Esophagus (tissue), 2 donors: ENCODE results near the gene KRTAP10-4. TPM values are rescaled to one million over a fixed set of nuclear protein-coding genes. Genes with fewer than 3 reads are reported as not detected.
"Not testable (repeated sequence)": the region's sequence is repeated elsewhere in the genome, so short reads cannot be mapped to it uniquely, and the experiment has no call there.

ENCODE experiments used
- H3K27ac ChIP-seq, 2 donors: one replicate each; pipeline ENCODE4 v1.5.1; 2013; ENCODE audit warnings: low read depth in 2 of 2, mild to moderate bottlenecking in 2 of 2, inconsistent platforms in 1 of 2, low read length in 1 of 2, moderate library complexity in 1 of 2
- H3K27me3 ChIP-seq, 2 donors: one replicate each; pipeline ENCODE4 v1.6.1; 2013; ENCODE audit warnings: low read length in 2 of 2, control low read depth in 1 of 2, mild to moderate bottlenecking in 1 of 2; ENCODE audit not compliant: insufficient read depth in 2 of 2, control insufficient read depth in 1 of 2
- H3K36me3 ChIP-seq, 2 donors: one replicate each; pipeline ENCODE4 v1.6.1; 2013; ENCODE audit warnings: low read length in 1 of 2; ENCODE audit not compliant: control insufficient read depth in 2 of 2, insufficient read depth in 2 of 2
- H3K4me1 ChIP-seq, 2 donors: one replicate each; pipeline ENCODE4 v1.6.1; 2013; ENCODE audit warnings: low read length in 1 of 2; ENCODE audit not compliant: control insufficient read depth in 2 of 2, insufficient read depth in 2 of 2
- H3K4me3 ChIP-seq, 2 donors: one replicate each; pipeline ENCODE4 v1.5.1; 2013; ENCODE audit warnings: low read length in 2 of 2, mild to moderate bottlenecking in 2 of 2, low read depth in 1 of 2, moderate library complexity in 1 of 2
- H3K9me3 ChIP-seq, 2 donors: one replicate each; pipeline ENCODE4 v1.6.1; 2013; ENCODE audit warnings: mild to moderate bottlenecking in 2 of 2, low read depth in 1 of 2, low read length in 1 of 2, moderate library complexity in 1 of 2; ENCODE audit not compliant: control insufficient read depth in 2 of 2, insufficient read depth in 1 of 2
- WGBS, 2 donors: extraction: QIAGEN DNeasy Blood & Tissue Kit; methylation state at CpG; one replicate each; pipeline ENCODE4 v1.1.7; 2013; 5-methylcytosine and 5-hydroxymethylcytosine counted together
- polyA plus RNA-seq, 2 donors: library from polyadenylated mRNA; stranded (reverse); fragments of 200-250 nt; gene quantifications; one replicate each; pipeline ENCODE4 v1.2.3, GENCODE V29; 2013
- donor health status: healthy with polysubstance abuse.
- donor health status: Bipolar disorder and iron deficiency.

KRTAP10-4 gene
- polyA plus RNA-seq, 2 donors, result not detected

DNA sequence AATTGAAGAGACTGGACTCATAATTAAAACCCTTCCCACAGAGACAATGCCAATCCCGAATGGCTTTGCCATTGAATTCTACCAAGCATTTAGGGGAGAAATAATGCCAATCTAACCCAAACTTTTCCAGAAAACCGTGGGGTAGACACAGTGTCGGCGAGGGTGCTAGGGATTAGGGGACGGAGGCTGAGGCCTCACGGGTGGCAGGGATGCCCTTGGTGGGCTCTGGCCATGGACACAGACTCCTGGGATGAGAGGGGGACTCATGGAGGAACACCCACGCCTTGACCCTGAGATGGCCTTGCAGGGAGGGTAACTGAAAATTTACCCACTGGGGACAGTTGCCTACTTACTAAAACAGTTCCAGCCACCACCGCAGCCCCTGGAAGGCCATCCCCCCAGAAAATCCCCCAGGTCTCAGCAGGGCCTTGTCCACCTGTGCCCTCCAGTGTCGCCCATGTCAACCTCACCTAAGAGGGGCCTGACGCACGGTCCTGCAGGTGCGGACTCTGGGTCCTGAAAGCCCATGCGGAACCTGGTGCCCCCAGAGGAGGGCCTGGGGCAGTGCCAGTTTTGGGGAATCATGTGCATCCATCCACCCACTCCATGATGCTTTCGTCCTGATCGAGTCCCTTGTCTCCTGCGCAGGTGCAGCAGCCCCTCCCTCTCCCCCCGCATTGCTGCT, 5.0 kb downstream of the KRTAP10-4 start:
- Histone ChIP-seq H3K27me3 (no peaks in the 10 kb centered on the region), H3K4me3 (no peak overlapping the region), H3K36me3 (no peaks in the 10 kb centered on the region), H3K27ac (no peak overlapping the region), H3K4me1 (no peaks in the 10 kb centered on the region), H3K9me3 (peaks cover 9 to 25% of the 10 kb centered on the region in 2 donors)
- 94 to 95% methylated on average over 15 to 17 of the region's 17 CpGs for WGBS, 2 donors

DNA sequence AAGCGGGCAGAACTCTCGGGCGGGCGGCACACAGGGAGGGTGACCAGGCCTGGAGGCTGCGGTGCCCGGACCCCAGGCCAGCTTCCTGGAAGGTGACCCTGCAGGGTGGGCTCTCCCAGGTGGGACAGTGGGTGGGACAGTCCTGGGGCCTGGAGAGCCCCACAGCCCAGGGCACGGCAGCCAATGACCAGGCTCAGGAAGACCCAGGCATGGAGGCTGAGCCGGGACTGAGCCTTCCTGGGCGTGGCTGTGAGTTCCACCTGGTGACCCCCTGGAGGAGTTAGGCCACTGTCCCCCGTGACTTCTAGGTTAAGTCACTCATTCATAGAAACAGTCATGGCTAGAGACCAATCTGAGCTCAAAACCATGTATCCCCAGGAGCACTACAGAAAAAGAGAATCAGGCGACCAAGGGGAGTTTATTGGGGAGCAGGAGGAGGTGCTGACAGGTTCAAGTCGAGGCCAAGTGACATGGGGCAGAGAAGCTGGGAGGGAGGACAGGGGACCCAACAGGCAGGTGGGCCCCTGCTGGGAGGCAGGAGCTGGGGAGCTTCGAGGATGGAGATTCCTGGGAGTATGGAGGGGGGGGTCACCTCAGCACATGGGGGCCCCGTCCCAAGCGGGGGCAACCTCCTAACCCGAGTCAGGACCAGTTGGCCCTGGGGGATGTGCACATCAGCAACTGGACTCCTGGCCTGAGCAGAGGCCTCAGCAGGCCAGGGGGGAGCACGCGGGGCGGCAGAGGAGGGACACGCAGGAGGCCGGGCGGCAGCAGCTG, 5.7 kb downstream of the KRTAP10-4 start:
- H3K4me1 ChIP-seq, result no peaks in the 10 kb centered on the region
- no peaks in the 10 kb centered on the region for H3K27me3 ChIP-seq
- H3K9me3 ChIP-seq, result peaks cover 9 to 25% of the 10 kb centered on the region in 2 donors
- H3K4me3 ChIP-seq, result no peak overlapping the region
- WGBS, 2 donors, result 68 to 79% methylated on average over 17 to 22 of the region's 22 CpGs
- no peak overlapping the region for H3K27ac ChIP-seq
- H3K36me3 ChIP-seq, result no peaks in the 10 kb centered on the region

DNA sequence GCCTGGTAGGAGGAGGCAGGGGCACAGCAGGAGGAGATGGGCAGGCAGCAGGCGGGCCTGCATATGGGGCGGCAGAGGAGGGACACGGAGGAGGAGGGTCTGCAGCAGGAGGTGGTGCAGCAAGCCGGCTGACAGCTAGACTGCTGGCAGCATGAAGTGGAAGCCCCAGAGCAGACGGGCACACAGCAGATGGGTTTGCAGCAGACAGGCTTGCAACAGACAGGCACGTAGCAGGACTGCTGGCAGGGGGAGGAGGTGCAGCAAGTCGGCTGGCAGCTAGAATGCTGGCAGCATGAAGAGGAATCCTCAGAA, 6.3 kb downstream of the KRTAP10-4 start:
- 59 to 66% methylated on average over 7 of the region's 7 CpGs for WGBS, 2 donors
- Histone ChIP-seq H3K4me1 (no peaks in the 10 kb centered on the region), H3K27me3 (no peaks in the 10 kb centered on the region), H3K36me3 (no peaks in the 10 kb centered on the region), H3K4me3 (no peak overlapping the region), H3K9me3 (peaks cover 9 to 25% of the 10 kb centered on the region in 2 donors), H3K27ac (no peak overlapping the region)

DNA sequence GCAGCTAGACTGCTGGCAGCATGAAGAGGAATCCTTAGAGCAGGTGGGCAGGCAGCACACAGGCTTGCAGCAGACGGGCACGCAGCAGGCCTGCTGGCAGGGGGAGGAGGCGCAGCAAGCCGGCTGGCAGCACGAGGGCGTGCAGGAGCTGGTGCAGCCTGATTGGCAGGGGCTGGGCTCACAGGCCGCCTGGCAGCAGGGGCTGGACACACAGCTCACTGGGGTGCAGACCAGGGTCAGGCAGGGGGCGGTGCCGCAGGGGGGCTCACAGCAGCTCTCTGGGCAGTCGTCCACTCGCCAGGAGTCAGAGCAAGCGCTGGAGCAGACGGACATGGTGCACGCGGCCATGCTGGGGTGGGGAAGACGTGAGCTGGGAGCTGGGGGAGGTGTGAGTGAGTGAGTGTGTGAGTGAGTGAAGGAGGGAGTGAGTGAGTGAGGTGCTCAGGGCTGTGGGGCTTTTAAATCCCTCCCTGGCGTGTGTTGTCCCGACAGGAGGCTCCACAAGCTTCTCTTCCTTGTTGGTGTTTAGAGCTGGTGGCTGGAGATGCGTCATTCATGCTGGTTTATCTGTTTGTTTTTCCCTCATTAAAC, 6.8 kb downstream of the KRTAP10-4 start, which contains the start of gene KRTAP10-5:
Gene KRTAP10-5 (minus strand): TSS at position 374 of the 591 bp plus-strand sequence. CDS start 26 bp downstream, at position 348.
- not testable (repeated sequence) for H3K4me3 ChIP-seq, H3K27me3 ChIP-seq, H3K36me3 ChIP-seq, H3K4me1 ChIP-seq, H3K27ac ChIP-seq
- H3K9me3 ChIP-seq, result peaks cover 9 to 25% of the 10 kb centered on the region in 2 donors
- 33 to 51% methylated on average over 18 to 19 of the region's 19 CpGs for WGBS, 2 donors

DNA sequence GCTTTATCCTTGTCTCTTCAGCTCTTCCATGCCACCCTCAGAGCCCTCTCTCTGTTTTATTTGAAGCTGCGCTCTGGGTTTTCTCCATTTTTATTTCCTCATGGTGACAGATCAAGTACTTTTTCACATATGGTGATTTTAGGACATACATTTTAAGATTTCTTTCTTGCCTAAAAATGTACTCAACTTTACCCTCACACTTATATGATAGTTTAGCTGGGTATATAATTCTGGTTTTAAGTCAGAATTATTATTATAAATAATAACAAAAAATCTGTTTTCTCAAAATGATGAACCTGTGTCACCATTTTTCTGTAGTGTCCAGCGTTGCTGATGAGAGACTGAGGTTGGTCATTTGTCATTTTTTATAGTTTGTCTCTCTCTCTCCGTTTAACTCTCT, 7.6 kb downstream of the KRTAP10-4 start:
- H3K36me3 ChIP-seq, result no peaks in the 10 kb centered on the region
- no peak overlapping the region for H3K4me3 ChIP-seq
- peaks cover 0 to 6% of the 10 kb centered on the region in 2 donors for H3K27me3 ChIP-seq
- 83 to 92% methylated on average over 3 of the region's 3 CpGs for WGBS, 2 donors
- H3K27ac ChIP-seq, result no peak overlapping the region
- peaks cover 9 to 24% of the 10 kb centered on the region in 2 donors for H3K9me3 ChIP-seq
- no peaks in the 10 kb centered on the region for H3K4me1 ChIP-seq

DNA sequence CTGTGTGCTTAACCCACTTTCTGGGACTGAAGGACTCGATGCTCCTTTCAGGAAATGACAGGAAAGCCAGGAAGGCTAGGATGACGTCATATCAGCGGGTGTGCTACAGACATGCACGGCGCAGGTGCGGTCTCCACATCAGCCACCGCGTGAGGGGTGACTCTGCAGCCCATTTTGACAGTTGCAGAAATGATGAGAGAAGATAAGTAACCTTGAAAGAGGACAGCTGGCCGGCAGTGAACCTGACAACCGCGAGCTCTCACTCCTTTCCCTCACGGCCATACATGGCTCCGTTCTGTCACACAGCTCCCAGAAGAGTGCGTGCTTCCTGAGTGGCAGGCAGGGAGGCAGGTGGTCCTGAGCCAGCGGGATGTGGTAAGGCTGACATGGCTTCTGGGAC, 8.5 kb downstream of the KRTAP10-4 start:
- 75% methylated on average over 15 of the region's 15 CpGs for WGBS, 2 donors
- H3K27me3 ChIP-seq, result peaks cover 0 to 6% of the 10 kb centered on the region in 2 donors

DNA sequence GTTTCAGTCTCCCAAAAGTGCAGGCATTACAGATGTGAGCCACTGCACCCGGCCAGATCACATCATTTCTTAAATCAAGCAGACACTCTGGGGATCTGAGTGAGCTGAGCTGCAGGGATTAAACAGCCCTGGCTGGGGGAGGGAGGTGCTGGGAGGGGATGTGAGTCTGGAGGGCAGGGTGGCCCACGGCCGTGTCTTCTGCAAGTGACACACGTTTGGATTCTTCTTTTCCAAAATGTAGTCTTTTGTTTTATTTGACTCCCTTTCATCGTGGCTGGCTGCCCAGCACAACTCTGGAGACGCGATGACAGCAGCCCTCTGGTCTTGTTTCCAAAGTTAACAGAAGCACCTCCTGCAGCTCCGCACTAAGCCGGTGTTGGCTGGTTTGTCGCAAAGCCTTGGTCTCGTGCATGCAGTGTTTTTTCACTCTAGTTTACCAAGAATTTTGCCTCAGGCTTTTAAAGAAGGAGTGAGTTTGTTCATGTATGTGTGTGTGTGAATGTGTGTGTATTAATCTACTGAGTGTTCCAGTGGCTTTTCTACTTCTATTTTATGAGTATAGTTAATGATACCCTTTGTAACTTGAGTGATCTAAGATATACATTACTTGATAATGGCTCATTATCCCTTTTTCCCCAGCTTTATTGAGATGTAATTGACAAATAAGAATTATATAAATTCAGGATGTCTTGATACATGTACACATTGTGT, 9.7 kb downstream of the KRTAP10-4 start:
- Histone ChIP-seq H3K4me3 (no peak overlapping the region), H3K27ac (no peak overlapping the region), H3K36me3 (no peaks in the 10 kb centered on the region), H3K4me1 (no peaks in the 10 kb centered on the region), H3K27me3 (peaks cover 0 to 6% of the 10 kb centered on the region in 2 donors), H3K9me3 (peaks cover 6 to 20% of the 10 kb centered on the region in 2 donors)
- 19 to 28% methylated on average over 11 of the region's 11 CpGs for WGBS, 2 donors

More for the DNA sequence above, 8.5 kb downstream of the KRTAP10-4 start:
- Histone ChIP-seq H3K4me1 (no peaks in the 10 kb centered on the region), H3K36me3 (no peaks in the 10 kb centered on the region), H3K9me3 (peaks cover 9 to 24% of the 10 kb centered on the region in 2 donors), H3K27ac (no peak overlapping the region), H3K4me3 (no peak overlapping the region)

DNA sequence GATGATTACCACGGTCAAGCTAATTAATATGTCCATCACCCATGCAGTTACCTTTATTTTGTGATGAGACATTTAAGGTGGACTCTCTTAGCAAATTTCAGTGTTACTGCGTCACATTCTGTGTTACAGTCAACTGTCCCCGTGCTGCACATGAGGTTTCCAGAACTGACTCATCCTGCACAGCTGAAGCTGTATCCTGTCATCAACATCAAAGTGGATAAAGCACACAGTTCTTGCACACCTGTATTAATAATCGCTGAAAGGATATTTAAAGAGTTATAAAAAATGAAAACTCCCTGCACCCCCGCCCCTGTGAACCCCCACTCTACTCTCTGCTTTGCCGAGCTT, 10.2 kb downstream of the KRTAP10-4 start:
- Histone ChIP-seq H3K27ac (no peak overlapping the region), H3K4me1 (no peaks in the 10 kb centered on the region), H3K36me3 (no peaks in the 10 kb centered on the region), H3K4me3 (no peak overlapping the region), H3K27me3 (peaks cover 0 to 6% of the 10 kb centered on the region in 2 donors), H3K9me3 (peaks cover 6 to 20% of the 10 kb centered on the region in 2 donors)
- 53 to 55% methylated on average over 6 of the region's 6 CpGs for WGBS, 2 donors

DNA sequence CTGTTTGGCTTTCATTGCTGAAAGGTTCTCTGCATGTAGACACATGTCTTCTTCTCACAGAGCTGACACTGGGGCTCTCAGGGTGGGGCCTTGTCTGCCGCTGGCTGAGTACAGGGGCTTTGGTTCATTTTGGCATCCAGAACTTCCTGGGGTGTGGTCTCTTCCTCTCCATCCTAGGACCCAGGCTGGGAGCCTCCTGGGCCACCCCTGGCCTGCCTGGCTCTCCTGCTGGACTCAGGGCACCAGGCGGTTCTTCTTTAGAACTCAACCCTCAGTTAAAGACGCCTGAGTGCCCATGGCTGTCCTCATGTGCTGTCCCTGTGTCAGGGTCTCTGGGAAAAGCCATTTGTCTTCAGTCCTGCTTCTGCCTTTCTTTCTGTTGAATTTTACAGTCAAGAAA, 12.4 kb downstream of the KRTAP10-4 start:
- Histone ChIP-seq H3K36me3 (no peaks in the 10 kb centered on the region), H3K9me3 (peaks cover 0 to 12% of the 10 kb centered on the region in 2 donors), H3K4me3 (no peak overlapping the region), H3K27ac (no peak overlapping the region), H3K27me3 (peaks cover 0 to 6% of the 10 kb centered on the region in 2 donors), H3K4me1 (no peaks in the 10 kb centered on the region)
- WGBS, 2 donors, result 70 to 76% methylated on average over 3 of the region's 3 CpGs
